Smooth muscle cell of the brain vasculature (primary cell): ENCODE results near the gene SMU1.
"Not testable (repeated sequence)": the region's sequence is repeated elsewhere in the genome, so short reads cannot be mapped to it uniquely, and the experiment has no call there.

Experiments used
- DNase-seq: peaks from one replicate; pipeline ENCODE4 v3.0.0-alpha.2; 2012; ENCODE audit warnings: low read depth, low spot score

SMU1 gene

GRCh38 chr9:33013962-33014664 lies 62.4 kb downstream of the SMU1 start:
- no peak for DNase-seq

- DNase-seq, result no peak
These were observed 64.0 kb downstream of the SMU1 start for GRCh38 chr9:33012328-33013069.

- no peak for DNase-seq
These were observed 64.6 kb downstream of the SMU1 start for GRCh38 chr9:33011831-33012230.

GRCh38 chr9:33007755-33008154 lies 68.7 kb downstream of the SMU1 start:
- DNase-seq, result no peak

- DNase-seq, result not testable (repeated sequence)
These were observed 71.1 kb downstream of the SMU1 start for GRCh38 chr9:33005335-33005734.

- DNase-seq, result not testable (repeated sequence)
These were observed 75.8 kb downstream of the SMU1 start for GRCh38 chr9:33000682-33001055.

- no peak for DNase-seq
These were observed 83.8 kb downstream of the SMU1 start for GRCh38 chr9:32992595-32993238.

- no peak for DNase-seq
These were observed 84.4 kb downstream of the SMU1 start for GRCh38 chr9:32991897-32992594.
